Mesendoderm (in vitro differentiated cells): ENCODE results near the gene LYSET.

Experiments used
- DNase-seq: peaks from one replicate; pipeline ENCODE4 v3.0.0; 2013
- H2AK5ac ChIP-seq: 2 replicates; pipeline ENCODE4 v1.6.1; 2013; ENCODE audit warnings: low read length, inconsistent platforms
- H2BK120ac ChIP-seq: 2 replicates; pipeline ENCODE4 v1.6.1; 2013; ENCODE audit warnings: low read depth, mild to moderate bottlenecking, low read length, moderate library complexity, mixed read lengths
- H2BK15ac ChIP-seq: replicated peaks from 2 replicates; pipeline ENCODE4 v1.6.1; 2013; ENCODE audit warnings: low read depth, mild to moderate bottlenecking, moderate library complexity
- H2BK5ac ChIP-seq: 2 replicates; pipeline ENCODE4 v1.6.1; 2013; ENCODE audit warnings: low read length, inconsistent platforms
- H3K18ac ChIP-seq: 2 replicates; pipeline ENCODE4 v1.6.1; 2013; ENCODE audit warnings: mild to moderate bottlenecking, low read length, mixed read lengths
- H3K23ac ChIP-seq: one replicate; pipeline ENCODE4 v1.6.1; 2013; ENCODE audit warnings: low read length
- H3K27ac ChIP-seq: 2 replicates; pipeline ENCODE4 v1.5.1; 2013; ENCODE audit warnings: low read depth, mild to moderate bottlenecking, inconsistent platforms, low read length, moderate library complexity
- H3K27me3 ChIP-seq: 2 replicates; pipeline ENCODE4 v1.6.1; 2013; ENCODE audit warnings: low read length, control low read depth, mild to moderate bottlenecking, inconsistent platforms; ENCODE audit not compliant: insufficient read depth, poor library complexity
- H3K36me3 ChIP-seq: 2 replicates; pipeline ENCODE4 v1.6.1; 2013; ENCODE audit warnings: low read length, inconsistent platforms; ENCODE audit not compliant: control insufficient read depth, insufficient read depth
- H3K4ac ChIP-seq: one replicate; pipeline ENCODE4 v1.6.1; 2013; ENCODE audit warnings: low read depth, mild to moderate bottlenecking, low read length, moderate library complexity
- H3K4me1 ChIP-seq: 2 replicates; pipeline ENCODE4 v1.6.1; 2013; ENCODE audit warnings: low read depth, low read length, inconsistent platforms; ENCODE audit not compliant: control insufficient read depth
- H3K4me2 ChIP-seq: 2 replicates; pipeline ENCODE4 v1.6.1; 2013; ENCODE audit warnings: low read length
- H3K4me3 ChIP-seq: 2 replicates; pipeline ENCODE4 v1.5.1; 2013; ENCODE audit warnings: mild to moderate bottlenecking, low read length
- H3K56ac ChIP-seq: one replicate; pipeline ENCODE4 v1.6.1; 2013; ENCODE audit warnings: low read length
- H3K79me1 ChIP-seq: 2 replicates; pipeline ENCODE4 v1.6.1; 2013; ENCODE audit warnings: low read length, inconsistent platforms
- H3K79me2 ChIP-seq: 2 replicates; pipeline ENCODE4 v1.6.1; 2013; ENCODE audit warnings: mild to moderate bottlenecking, low read length; ENCODE audit not compliant: control insufficient read depth, insufficient read depth
- H3K9ac ChIP-seq: 2 replicates; pipeline ENCODE4 v1.6.1; 2013; ENCODE audit warnings: low read length, inconsistent platforms
- H4K5ac ChIP-seq: one replicate; pipeline ENCODE4 v1.6.1; 2013; ENCODE audit warnings: low read length
- H4K8ac ChIP-seq: one replicate; pipeline ENCODE4 v1.6.1; 2013; ENCODE audit warnings: low read depth, mild to moderate bottlenecking, control low read depth, low read length, moderate library complexity
- WGBS: extraction: QIAGEN DNeasy Blood & Tissue Kit; methylation state at CpG from one replicate; pipeline ENCODE4 v1.1.7; 2013; ENCODE audit warnings: low lambda C conversion rate, missing lambda C conversion rate; ENCODE audit not compliant: insufficient coverage; ENCODE audit errors: extremely low coverage; 5-methylcytosine and 5-hydroxymethylcytosine counted together

Gene LYSET

DNA sequence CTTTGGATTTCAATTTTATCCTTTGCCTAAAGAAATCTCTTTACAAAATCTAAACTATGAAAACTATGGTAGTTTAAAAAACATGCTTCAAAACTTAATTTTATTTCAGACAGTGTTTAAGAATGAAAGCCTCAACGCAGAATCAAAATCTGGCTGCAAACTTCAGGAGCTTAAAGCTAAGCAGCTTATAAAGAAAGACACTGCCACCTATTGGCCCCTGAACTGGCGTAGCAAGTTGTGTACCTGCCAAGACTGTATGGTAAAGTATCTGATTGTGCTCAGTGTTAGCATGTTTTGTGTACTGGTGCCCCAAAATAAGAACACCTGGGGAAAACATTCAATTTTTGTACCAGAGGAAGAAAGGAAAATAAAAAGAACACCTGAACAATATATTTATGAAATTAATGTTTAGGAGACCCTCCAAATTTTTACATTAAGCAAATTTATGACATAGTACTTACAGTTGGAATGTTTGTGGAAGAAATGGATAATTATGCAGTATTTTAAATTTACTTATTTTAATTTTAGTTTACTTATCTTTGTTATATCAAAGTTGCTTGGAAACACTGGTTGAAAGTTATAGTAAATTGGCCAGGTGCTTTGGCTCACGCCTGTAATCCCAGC, 34.1 kb downstream of the LYSET start:
- H2BK15ac ChIP-seq = no peak overlapping the region
- H3K23ac ChIP-seq = no peak overlapping the region
- no peak overlapping the region for H2BK5ac ChIP-seq
- H3K79me1 ChIP-seq = no peaks in the 10 kb centered on the region
- no peak overlapping the region for H3K56ac ChIP-seq
- no peak overlapping the region for H3K27ac ChIP-seq
- H3K4me3 ChIP-seq = no peak overlapping the region
- H2BK120ac ChIP-seq = no peak overlapping the region
- no peak overlapping the region for H3K4me2 ChIP-seq
- no peak overlapping the region for H3K4ac ChIP-seq
- H3K27me3 ChIP-seq = no peaks in the 10 kb centered on the region
- peak; percentile 73 for DNase-seq
- WGBS = no CpG with 5 or more reads among the region's 3 CpGs
- H3K9ac ChIP-seq = no peak overlapping the region
- H3K18ac ChIP-seq = no peak overlapping the region
- no peaks in the 10 kb centered on the region for H3K36me3 ChIP-seq
- no peak overlapping the region for H4K8ac ChIP-seq
- H2AK5ac ChIP-seq = no peak overlapping the region
- no peaks in the 10 kb centered on the region for H3K79me2 ChIP-seq
- no peak overlapping the region for H4K5ac ChIP-seq
- no peaks in the 10 kb centered on the region for H3K4me1 ChIP-seq

DNA sequence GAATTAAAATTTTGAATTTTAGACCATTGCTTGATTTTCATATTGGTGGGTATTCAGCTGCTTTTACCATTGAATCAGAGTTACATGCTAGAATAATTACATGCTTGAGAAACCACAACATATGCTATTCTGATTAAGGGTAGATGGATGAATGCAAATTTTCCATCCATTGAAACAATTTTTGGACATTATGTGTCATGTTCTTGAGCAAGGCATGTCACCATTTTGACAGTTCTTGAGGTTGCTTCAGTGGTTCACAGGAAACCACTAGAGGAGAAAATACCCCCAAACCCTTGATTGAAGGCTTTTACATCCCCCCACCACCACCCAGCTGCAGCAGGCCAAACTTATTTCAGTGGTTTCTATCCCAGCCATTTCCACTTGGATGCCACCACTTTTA, 35.4 kb downstream of the LYSET start:
- no peak overlapping the region for H2BK15ac ChIP-seq
- H2BK5ac ChIP-seq = no peak overlapping the region
- no peak overlapping the region for H2AK5ac ChIP-seq
- H4K8ac ChIP-seq = no peak overlapping the region
- H3K9ac ChIP-seq = no peak overlapping the region
- H3K4ac ChIP-seq = no peak overlapping the region
- H3K4me1 ChIP-seq = no peaks in the 10 kb centered on the region
- no peaks in the 10 kb centered on the region for H3K79me2 ChIP-seq
- H3K4me3 ChIP-seq = no peak overlapping the region
- DNase-seq = no peak
- H2BK120ac ChIP-seq = no peak overlapping the region
- no peak overlapping the region for H3K4me2 ChIP-seq
- H3K27me3 ChIP-seq = no peaks in the 10 kb centered on the region
- no peak overlapping the region for H3K23ac ChIP-seq
- no peak overlapping the region for H3K27ac ChIP-seq
- H4K5ac ChIP-seq = no peak overlapping the region
- no peaks in the 10 kb centered on the region for H3K36me3 ChIP-seq
- H3K79me1 ChIP-seq = no peaks in the 10 kb centered on the region
- no peak overlapping the region for H3K56ac ChIP-seq
- no peak overlapping the region for H3K18ac ChIP-seq

DNA sequence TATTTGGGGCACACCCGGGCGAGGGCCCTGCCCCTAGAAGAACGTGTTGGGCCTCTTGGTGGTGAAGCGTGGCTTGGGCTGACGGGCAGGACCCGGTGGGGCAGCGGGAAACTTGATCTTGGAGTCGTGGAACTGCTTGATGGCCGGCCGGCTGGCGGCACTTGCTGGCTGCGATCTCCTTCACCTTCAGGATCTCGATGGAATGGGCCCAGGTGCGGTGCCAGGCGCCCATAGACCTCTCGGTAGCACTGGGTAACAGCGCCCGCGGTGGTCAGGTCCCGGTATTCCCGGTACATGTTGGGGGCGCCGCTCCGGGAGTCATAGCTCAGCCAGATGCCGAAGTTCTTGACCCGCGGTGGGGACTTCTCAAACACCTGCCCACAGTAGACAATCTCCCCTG, 38.4 kb downstream of the LYSET start:
- Histone ChIP-seq H2BK15ac (no peak overlapping the region), H3K9ac (no peak overlapping the region), H3K18ac (no peak overlapping the region), H4K5ac (no peak overlapping the region), H3K4me3 (no peak overlapping the region), H3K4me1 (no peaks in the 10 kb centered on the region), H3K79me2 (no peaks in the 10 kb centered on the region), H2AK5ac (no peak overlapping the region), H3K4ac (no peak overlapping the region), H2BK5ac (no peak overlapping the region), H3K36me3 (peaks cover 6% of the 10 kb centered on the region), H3K79me1 (no peaks in the 10 kb centered on the region), H3K4me2 (no peak overlapping the region), H3K27me3 (no peaks in the 10 kb centered on the region), H4K8ac (no peak overlapping the region), H3K27ac (no peak overlapping the region), H3K23ac (no peak overlapping the region), H2BK120ac (no peak overlapping the region), H3K56ac (no peak overlapping the region)
- no peak for DNase-seq
- no CpG with 5 or more reads among the region's 27 CpGs for WGBS

DNA sequence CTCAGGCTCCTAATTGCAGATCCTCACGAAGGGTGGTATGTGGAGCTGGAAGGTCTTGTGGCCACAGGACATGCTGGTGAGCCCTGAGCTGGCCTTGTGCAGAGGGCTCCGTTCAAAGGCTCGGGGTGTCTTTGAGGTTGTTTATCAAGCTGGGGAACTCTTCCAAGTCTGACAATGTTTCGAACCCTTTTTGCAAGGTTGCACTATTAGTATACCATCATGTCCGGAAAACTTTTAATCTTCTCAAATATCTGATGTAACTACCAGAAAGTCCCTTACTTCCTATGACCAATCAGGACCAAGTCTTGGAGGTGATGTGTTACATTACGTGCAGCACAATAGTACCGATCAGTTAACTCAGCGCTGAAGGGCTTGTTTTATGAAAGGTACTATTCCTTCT, 43.4 kb downstream of the LYSET start:
- no peaks in the 10 kb centered on the region for H3K79me1 ChIP-seq
- no peak overlapping the region for H2BK15ac ChIP-seq
- H3K4me1 ChIP-seq = no peaks in the 10 kb centered on the region
- H4K8ac ChIP-seq = no peak overlapping the region
- H3K36me3 ChIP-seq = peaks cover 6% of the 10 kb centered on the region
- H3K4me3 ChIP-seq = no peak overlapping the region
- no peak overlapping the region for H2BK5ac ChIP-seq
- H3K4me2 ChIP-seq = no peak overlapping the region
- no peaks in the 10 kb centered on the region for H3K79me2 ChIP-seq
- H2AK5ac ChIP-seq = no peak overlapping the region
- no peak overlapping the region for H4K5ac ChIP-seq
- H3K27ac ChIP-seq = no peak overlapping the region
- H2BK120ac ChIP-seq = no peak overlapping the region
- no peak overlapping the region for H3K18ac ChIP-seq
- no peaks in the 10 kb centered on the region for H3K27me3 ChIP-seq
- DNase-seq = no peak
- no peak overlapping the region for H3K4ac ChIP-seq
- no CpG with 5 or more reads among the region's 8 CpGs for WGBS
- H3K9ac ChIP-seq = no peak overlapping the region
- no peak overlapping the region for H3K23ac ChIP-seq
- H3K56ac ChIP-seq = no peak overlapping the region

DNA sequence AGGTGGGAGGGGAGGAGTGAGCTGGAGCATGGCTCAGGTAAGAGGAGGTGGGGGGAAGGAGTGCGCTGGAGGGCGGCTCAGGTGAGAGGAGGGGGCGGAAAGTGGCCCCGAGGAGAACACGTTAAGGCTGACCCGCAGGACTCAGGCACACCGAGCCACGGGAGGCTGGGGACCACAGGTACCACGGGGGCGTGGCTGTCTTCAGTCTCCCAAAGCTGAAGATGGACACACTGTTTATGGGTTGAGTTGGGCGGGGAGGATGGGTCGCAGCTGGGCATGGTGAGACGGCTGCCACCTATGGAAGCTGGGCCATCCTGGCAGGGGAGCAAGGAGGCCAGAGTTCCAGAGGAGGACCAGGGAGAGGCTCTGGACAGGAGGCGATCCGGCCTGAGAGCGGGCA, 45.4 kb downstream of the LYSET start:
- Histone ChIP-seq H3K4me3 (no peak overlapping the region), H3K4me1 (no peaks in the 10 kb centered on the region), H2BK120ac (no peak overlapping the region), H3K4me2 (no peak overlapping the region), H3K18ac (no peak overlapping the region), H3K79me1 (no peaks in the 10 kb centered on the region), H3K27ac (no peak overlapping the region), H3K79me2 (no peaks in the 10 kb centered on the region), H4K8ac (no peak overlapping the region), H3K9ac (no peak overlapping the region), H4K5ac (no peak overlapping the region), H2BK5ac (no peak overlapping the region), H3K4ac (no peak overlapping the region), H3K27me3 (no peaks in the 10 kb centered on the region), H2BK15ac (no peak overlapping the region), H3K56ac (no peak overlapping the region), H2AK5ac (no peak overlapping the region), H3K23ac (no peak overlapping the region), H3K36me3 (peaks cover 6% of the 10 kb centered on the region)
- no peak for DNase-seq
- WGBS = no CpG with 5 or more reads among the region's 16 CpGs
